ENCODE measurements around the gene AFMID.

AFMID gene

GRCh38 chr17:78163881-78164747, 23.0 kb upstream of the AFMID start (continued):
- no peak for TF ChIP-seq GLIS3 (CRISPR knock-in tag; IDR thresholded peaks at IDR 0.05)

- TF ChIP-seq ZFP3 (CRISPR knock-in tag; IDR thresholded peaks at IDR 0.05) (no peak), OSR1 (CRISPR knock-in tag; IDR thresholded peaks at IDR 0.05) (no peak), CSDC2 (CRISPR knock-in tag; IDR thresholded peaks at IDR 0.05) (no peak)
Measured at GRCh38 chr17:78164748-78165607, 22.2 kb upstream of the AFMID start.

GRCh38 chr17:78166416-78166815, 20.7 kb upstream of the AFMID start:
- TF ChIP-seq SNAI2 (CRISPR knock-in tag; IDR thresholded peaks at IDR 0.05), result no peak
- TF ChIP-seq PATZ1 (CRISPR knock-in tag; IDR thresholded peaks at IDR 0.05; ENCODE audit: borderline replicate concordance), result no peak
- no peak for TF ChIP-seq ZC3H10 (CRISPR knock-in tag; IDR thresholded peaks at IDR 0.05)
- TF ChIP-seq CREB5 (CRISPR knock-in tag; IDR thresholded peaks at IDR 0.05; ENCODE audit: low read depth), result no peak
- TF ChIP-seq ZFP30 (CRISPR knock-in tag; IDR thresholded peaks at IDR 0.05), result no peak
- TF ChIP-seq ZNF8 (CRISPR knock-in tag; IDR thresholded peaks at IDR 0.05), result no peak
- no peak for TF ChIP-seq TCF4 (CRISPR knock-in tag; IDR thresholded peaks at IDR 0.05; ENCODE audit: borderline replicate concordance)
- no peak for TF ChIP-seq ZFP3 (CRISPR knock-in tag; IDR thresholded peaks at IDR 0.05)
- TF ChIP-seq ISL1 (CRISPR knock-in tag; IDR thresholded peaks at IDR 0.05), result no peak
- TF ChIP-seq CSRNP3 (CRISPR knock-in tag; IDR thresholded peaks at IDR 0.05), result no peak
- TF ChIP-seq ZNF565 (CRISPR knock-in tag; conservative IDR thresholded peaks at IDR 0.05; ENCODE audit: low read depth), result no peak
- no peak for TF ChIP-seq CSDC2 (CRISPR knock-in tag; IDR thresholded peaks at IDR 0.05)
- no peak for TF ChIP-seq PPARA (CRISPR knock-in tag; IDR thresholded peaks at IDR 0.05; ENCODE audit: borderline replicate concordance)
- TF ChIP-seq ESRRG (CRISPR knock-in tag; IDR thresholded peaks at IDR 0.05), result no peak
- no peak for TF ChIP-seq OSR1 (CRISPR knock-in tag; IDR thresholded peaks at IDR 0.05)
- ATAC-seq, result no peak

More at GRCh38 chr17:78164748-78165607, 22.2 kb upstream of the AFMID start:
- no peak for ATAC-seq

GRCh38 chr17:78168242-78168902, 18.8 kb upstream of the AFMID start, which contains the start of gene SYNGR2:
SYNGR2 (plus strand) TSS chr17:78168581; CDS start chr17:78168617, 36 bp downstream.
- ATAC-seq, result peak; percentile 71
- TF ChIP-seq SNAI2 (CRISPR knock-in tag; IDR thresholded peaks at IDR 0.05) (peak; percentile 63; the same call in 1 of the 2 replicates), TSHZ2 (CRISPR knock-in tag; IDR thresholded peaks at IDR 0.05) (no peak), TOX (CRISPR knock-in tag; IDR thresholded peaks at IDR 0.05; ENCODE audit: borderline replicate concordance) (no peak), PATZ1 (CRISPR knock-in tag; IDR thresholded peaks at IDR 0.05; ENCODE audit: borderline replicate concordance) (peak; percentile 22; the same call in 1 of the 2 replicates)

Measured in SK-N-SH treated with all-trans-retinoic acid at 6 μM for 48 hours (cell line).